HL-60/S4 (cell line): ENCODE measurements around the gene BTLA.
"Not testable (repeated sequence)": the region's sequence is repeated elsewhere in the genome, so short reads cannot be mapped to it uniquely, and the experiment has no call there.

Source experiments
- in situ Hi-C: fragments of 300-500 bp; cut with MboI; formaldehyde crosslinking; loops from 2 replicates; pipeline ENCODE4 v1.14.3; 2022; ENCODE audit warnings: low sequenced_read_pairs

Gene BTLA

GRCh38 chr3:112498914-112499711 is at the start of gene BTLA:
Gene BTLA (minus strand): TSS chr3:112499472. CDS start chr3:112499358, 114 bp downstream.
- in situ Hi-C loops: no loop called here

GRCh38 chr3:112546216-112546759 is 47.0 kb upstream of the BTLA start:
- in situ Hi-C loops: no loop called here

GRCh38 chr3:112539825-112540650 is 40.8 kb upstream of the BTLA start:
- in situ Hi-C loops: no loop called here

- in situ Hi-C loops: no loop called here
Measured at GRCh38 chr3:112531358-112531781, 32.1 kb upstream of the BTLA start.

GRCh38 chr3:112530573-112530972 is 31.3 kb upstream of the BTLA start:
- in situ Hi-C loops: no loop called here

GRCh38 chr3:112524127-112524526 is 24.9 kb upstream of the BTLA start:
- in situ Hi-C loops: loop anchor here (5.0 to 10.0 kb wide), 2 partner anchors 202 to 399 kb away; no protein-coding TSS in a partner anchor

GRCh38 chr3:112519424-112520001 is 20.2 kb upstream of the BTLA start:
- in situ Hi-C loops: loop anchor here (5.0 to 10.0 kb wide), 2 partner anchors 197 to 395 kb away; no protein-coding TSS in a partner anchor

- in situ Hi-C loops: not testable (repeated sequence)
Measured at GRCh38 chr3:112518970-112519369, 19.7 kb upstream of the BTLA start.

- in situ Hi-C loops: no loop called here
Measured at GRCh38 chr3:112514527-112515128, 15.4 kb upstream of the BTLA start.

GRCh38 chr3:112512320-112512719 is 13.0 kb upstream of the BTLA start:
- in situ Hi-C loops: no loop called here

GRCh38 chr3:112508860-112509259 is 9.6 kb upstream of the BTLA start:
- in situ Hi-C loops: no loop called here

GRCh38 chr3:112508261-112508660 is 9.0 kb upstream of the BTLA start:
- in situ Hi-C loops: no loop called here

- in situ Hi-C loops: no loop called here
Measured at GRCh38 chr3:112505907-112506306, 6.6 kb upstream of the BTLA start.

GRCh38 chr3:112504123-112504522 is 4.9 kb upstream of the BTLA start:
- in situ Hi-C loops: no loop called here

GRCh38 chr3:112503304-112503972 is 4.2 kb upstream of the BTLA start:
- in situ Hi-C loops: no loop called here

GRCh38 chr3:112500621-112501020 is 1.3 kb upstream of the BTLA start:
- in situ Hi-C loops: no loop called here

- in situ Hi-C loops: no loop called here
Measured at GRCh38 chr3:112497897-112498548, 1.2 kb downstream of the BTLA start.

- in situ Hi-C loops: no loop called here
Measured at GRCh38 chr3:112496366-112497067, 2.8 kb downstream of the BTLA start.

- in situ Hi-C loops: not testable (repeated sequence)
Measured at GRCh38 chr3:112494448-112494767, 4.9 kb downstream of the BTLA start.
